Brain pericyte (primary cell): ENCODE data around the gene ZNF837.
"Not testable (repeated sequence)": the region's sequence is repeated elsewhere in the genome, so short reads cannot be mapped to it uniquely, and the experiment has no call there.

Experiments used
- DNase-seq: peaks from one replicate; pipeline ENCODE4 v3.0.0-alpha.2; 2012; ENCODE audit warnings: low read depth, low spot score

The ZNF837 gene

DNA sequence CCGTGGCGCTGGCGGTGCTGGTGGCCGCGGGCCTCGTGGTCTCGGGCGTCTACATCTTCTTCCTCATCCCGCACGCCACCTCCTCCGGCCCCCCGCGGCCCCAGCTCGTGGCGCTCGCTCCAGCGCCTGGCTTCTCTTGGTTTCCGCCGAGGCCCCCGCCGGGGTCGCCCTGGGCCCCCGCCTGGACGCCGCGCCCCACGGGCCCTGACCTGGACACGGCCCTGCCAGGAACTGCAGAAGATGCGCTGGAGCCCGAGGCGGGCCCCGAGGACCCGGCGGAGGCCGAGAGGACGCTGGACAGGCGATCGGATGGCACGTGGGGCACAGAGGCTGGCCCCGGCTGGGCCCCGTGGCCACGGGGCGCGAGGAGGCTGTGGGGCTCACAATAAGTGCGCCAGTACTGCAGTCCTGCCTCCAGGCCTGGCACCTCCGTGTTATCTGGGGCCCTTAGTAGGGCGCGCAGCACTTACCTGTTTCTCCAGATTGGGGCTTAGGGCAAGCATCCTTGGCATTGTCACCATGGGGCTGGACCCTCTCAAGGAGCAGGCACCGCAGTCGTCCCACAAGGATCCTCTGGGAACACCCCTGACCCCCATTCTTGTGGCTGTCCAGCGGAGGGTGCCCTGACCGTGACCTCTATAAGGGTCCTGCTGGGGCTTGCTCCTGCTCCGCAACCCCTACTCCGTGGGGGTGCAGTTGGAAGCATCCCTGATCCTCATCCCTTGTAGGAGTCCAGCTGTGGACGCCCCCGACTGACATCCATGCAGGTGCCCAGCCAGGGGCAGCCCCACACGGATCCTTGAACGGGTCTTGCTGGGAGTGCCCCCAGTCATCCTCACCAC lies 16.1 kb upstream of the ZNF837 start:
- DNase-seq: no peak

- DNase-seq: no peak
Observed at GRCh38 chr19:58395979-58396627, 15.3 kb upstream of the ZNF837 start.

- no peak for DNase-seq
Observed at GRCh38 chr19:58395220-58395978, 14.6 kb upstream of the ZNF837 start, which contains the start of gene RNF225. Gene RNF225, plus strand, starts transcription at chr19:58395656. Its CDS starts 434 bp downstream, at chr19:58396090.

DNA sequence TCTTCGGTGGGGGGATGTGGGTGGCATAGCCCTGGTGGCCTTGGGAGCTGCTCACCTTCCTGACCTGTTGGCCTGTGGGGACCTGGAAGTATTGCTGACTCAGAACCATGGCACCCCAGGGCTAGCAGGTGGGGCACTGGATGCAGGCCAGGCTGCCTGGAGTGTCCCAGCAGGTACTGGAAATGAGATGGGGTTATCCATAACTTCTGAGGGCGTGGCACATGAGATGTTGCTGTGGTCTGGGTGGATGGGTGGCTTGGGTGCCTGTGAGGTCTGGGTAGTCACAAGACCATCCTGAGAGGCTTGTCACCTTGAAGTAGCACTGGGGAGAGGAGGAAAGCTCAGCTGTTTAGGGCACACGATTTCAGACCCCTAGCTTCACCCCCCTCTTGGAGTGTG lies 14.0 kb upstream of the ZNF837 start:
- DNase-seq: no peak

DNA sequence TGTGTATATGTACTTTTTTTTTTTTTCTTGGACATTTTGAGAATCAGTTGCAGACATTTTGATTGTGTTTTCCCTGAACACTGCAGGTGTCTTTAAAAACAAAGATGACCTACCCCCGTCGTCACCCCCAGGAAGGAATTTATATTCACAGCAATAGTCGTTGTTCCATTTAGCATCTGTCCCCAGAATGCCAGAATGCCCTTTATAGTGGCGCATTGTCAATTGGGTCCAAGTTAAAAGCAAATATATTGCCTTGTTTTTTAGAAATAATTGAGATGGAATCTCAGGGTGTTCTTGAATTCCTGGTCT lies 12.8 kb upstream of the ZNF837 start:
- no peak for DNase-seq

- no peak for DNase-seq
Observed at GRCh38 chr19:58392945-58393724, 12.3 kb upstream of the ZNF837 start.

- no peak for DNase-seq
Observed at GRCh38 chr19:58388175-58388526, 7.3 kb upstream of the ZNF837 start.

DNA sequence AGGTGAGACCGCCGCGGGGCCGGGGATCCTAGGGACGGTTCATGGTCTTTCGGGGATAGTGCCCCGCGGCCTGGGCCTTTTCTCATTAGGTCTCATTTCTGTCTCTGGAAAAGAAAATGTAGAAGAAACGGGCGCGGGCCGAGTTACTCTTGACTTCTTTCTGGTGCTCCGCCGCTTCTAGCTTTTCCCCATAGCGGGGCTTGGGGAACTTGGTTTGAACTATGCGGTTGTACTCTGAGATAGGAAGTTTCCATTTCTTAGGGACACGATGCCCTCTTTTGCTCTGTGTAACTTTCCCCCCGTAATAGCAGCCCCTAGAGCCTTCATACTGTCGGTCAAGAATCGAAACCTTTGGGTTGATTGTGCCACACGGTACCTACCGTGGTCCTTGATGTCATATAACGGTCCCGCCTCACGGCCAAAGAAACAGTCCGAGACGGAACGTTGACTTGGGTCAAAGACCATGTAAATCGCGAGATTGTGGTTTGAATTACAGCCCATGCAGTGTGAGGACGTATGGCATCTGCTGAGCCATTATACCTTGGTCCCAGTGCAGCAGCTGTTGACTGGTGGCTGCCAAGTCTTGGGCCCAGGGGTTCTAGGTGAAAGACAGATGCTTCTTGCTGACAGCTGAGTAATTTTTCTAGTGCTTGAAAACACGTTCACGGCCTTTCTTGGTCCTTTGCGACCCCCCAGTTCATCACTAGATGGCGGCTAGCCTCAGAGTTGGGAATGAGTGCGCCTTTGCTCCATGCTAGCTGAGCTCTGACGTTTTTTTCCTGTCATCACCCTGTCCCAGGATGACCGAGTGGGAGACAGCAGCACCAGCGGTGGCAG lies 6.7 kb upstream of the ZNF837 start:
- no peak for DNase-seq

DNA sequence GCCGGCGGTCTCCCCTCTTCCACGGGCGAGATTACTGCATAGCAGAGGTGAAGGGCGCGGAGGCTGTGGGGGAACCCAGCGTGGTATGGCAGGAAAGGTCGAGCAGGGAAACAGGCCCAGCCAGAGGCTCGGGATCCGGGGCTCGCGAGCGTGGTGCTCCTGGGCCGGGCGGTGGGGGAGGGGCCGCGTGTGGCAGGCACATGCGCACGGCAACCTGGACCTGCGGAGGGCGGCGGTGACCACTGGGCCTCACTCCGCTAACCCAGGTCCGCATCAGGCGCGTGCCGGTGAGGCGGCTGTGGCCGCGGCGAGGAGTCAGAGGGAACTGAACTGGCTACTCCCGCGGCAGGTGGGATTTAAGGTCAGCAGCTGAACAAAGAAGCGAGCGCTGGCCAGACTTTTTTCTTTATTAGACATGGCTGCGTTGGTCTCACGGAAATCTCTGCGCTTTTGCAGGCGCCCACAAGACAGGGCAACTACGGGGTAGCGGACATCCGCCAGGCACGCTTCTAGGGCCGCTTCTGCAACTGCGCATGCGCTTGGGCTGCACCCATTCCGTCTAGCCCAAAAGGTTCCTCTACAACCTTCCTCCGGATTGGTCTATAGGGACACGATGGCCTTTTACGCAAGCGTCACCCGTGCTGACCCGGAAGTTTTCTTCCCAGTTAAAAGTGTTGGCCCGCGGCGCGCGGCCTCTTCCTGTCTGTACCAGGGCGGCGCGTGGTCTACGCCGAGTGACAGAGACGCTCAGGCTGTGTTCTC lies 5.9 kb upstream of the ZNF837 start, which contains the start of gene RPS5:
RPS5 (plus strand) TSS at position 694 of the 762 bp plus-strand sequence. CDS start 869 bp downstream, outside the sequence.
- peak; percentile 93 for DNase-seq

DNA sequence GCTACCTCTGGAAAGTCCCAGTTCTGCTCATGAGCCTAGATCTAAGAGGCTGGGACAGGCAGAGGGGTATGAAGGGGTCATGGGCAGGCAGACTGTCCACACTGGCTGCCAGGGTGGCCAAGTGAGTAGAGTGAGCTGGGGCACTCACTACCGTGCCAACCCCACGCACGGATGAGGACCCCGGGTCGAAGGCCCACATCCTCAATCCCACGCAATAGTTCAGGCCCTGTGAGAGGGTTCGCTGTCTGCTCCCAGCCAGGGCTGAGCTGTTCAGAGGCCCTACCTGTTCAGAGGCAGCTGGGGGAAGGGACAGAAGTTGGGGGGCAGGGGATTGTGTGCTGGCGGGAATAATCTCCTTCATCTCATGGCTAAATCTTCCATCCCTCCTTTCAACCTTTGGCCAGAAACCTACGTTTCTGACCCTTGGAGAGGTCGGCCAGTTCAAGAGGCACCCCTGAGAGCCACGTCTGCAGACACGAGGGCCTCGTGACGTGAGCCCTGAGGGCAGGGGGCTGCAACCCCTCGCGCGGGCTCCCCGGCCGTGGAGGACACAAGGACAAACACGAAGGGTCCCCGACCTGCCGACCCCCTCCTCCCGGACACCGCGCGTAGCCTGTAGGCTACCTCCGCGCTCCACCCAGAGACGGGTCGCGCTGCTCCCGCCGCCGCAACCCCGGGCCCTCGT lies 5.2 kb upstream of the ZNF837 start:
- no peak for DNase-seq

GRCh38 chr19:58385313-58385890 lies 4.6 kb upstream of the ZNF837 start:
- no peak for DNase-seq

DNA sequence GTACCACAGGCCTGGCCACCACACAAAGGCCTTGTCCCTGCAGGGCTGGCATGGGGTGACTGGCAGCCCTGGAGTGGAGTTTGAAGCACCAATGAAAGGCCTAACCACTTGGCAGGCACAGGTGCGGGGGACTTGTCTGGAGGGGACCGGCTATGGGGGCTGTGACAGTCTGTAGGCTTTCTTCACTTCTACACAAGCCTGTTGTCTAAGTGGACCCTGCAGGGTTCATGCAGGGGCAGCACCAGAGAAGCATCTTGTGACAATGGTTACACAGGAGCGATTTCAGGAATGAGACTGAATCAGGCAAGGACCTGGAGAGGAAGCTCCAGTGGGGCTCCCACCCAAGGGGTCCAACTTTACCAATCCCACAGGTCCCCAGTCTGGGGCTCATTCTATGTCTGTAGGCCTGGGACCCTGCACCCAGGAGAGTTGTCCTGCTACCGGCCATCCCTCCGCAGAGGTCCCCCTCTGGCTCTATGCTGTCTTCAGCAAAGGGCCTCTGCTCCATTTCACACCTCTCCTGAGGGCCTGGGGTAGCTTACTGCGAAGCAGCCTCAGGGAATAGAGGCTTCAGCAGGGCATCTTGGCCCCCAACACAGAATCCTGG lies 2.3 kb upstream of the ZNF837 start:
- DNase-seq: no peak

DNA sequence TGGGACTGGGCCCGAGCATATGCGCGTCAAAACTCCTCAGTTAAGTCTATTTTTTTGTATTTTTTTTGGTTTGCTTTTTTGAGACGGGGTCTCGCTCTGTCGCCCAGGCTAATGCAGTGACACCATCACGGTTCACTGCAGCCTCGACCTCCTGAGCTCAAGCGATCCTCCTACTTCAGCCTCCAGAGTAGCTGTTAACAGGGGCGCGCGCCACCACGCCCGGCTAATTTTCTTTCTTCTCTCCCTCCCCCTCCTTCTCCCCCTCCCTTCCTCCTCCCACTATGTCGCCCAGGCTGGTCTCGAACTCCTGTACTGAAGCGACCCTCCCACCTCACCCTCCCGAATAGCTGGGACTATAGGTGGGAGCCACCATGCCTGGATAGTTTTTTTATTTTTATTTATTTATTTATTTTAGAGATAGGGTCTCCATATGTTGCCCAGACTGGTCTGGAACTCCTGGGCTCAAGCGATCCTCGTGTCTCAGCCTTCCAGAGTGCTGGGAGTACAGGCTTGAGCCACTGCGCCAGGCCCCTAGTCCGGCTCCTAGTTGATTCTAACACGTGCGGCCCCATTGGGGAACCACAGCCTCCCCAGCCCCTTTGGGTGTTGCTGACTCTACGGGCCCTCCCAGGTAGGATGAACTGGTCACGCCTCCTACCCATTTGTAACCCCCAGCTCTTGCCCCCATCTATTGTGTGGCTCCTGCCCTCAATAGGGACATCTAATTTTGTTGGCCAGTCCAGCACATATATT lies 806 bp upstream of the ZNF837 start:
- DNase-seq: no peak

- DNase-seq: no peak
Observed at GRCh38 chr19:58380037-58380661, 681 bp downstream of the ZNF837 start.

DNA sequence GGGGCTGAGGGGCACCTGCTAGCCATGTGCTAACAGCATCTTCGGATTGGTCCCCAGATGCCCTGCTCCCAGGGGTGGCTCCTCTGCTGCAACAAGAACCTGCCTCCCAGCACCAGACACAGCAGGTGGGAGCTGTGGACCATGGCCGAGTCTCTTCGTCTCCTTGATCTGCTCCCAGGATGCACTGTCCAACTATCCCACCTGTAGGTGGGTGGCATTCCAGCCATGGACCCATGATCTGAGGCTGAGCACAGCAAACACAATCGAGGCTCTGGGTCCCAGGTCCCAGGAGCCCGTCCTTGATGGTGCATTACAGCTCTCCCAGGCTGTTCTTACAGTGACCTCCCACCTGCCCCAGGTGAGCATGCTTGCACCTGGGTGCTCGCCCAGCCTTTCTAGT lies 1.6 kb downstream of the ZNF837 start:
- no peak for DNase-seq

DNA sequence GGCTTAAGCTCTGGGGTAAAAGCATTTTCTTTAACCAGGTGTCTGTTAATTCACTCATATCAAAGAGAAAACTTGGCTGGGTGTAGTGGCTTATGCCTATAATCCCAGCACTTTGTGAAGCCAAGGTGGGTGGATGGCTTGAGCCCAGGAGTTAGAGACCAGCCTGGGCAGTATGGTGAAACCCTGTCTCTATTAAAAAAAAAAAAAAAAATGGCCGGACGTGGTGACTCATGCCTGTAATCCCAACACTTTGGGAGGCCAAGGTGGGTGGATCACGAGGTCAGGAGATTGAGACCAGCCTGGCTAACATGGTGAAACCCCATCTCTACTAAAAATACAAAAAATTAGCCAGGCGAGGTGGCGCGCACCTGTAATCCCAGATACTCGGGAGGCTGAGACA lies 4.1 kb downstream of the ZNF837 start:
- not testable (repeated sequence) for DNase-seq

GRCh38 chr19:58374200-58374599 lies 6.6 kb downstream of the ZNF837 start:
- DNase-seq: no peak
